ENCODE results near the gene TIRAP. TPM values are rescaled to one million over a fixed set of nuclear protein-coding genes. Genes with fewer than 3 reads are reported as not detected.
A peak's percentile ranks its signal among the peaks of the same experiment; 100 is the strongest.

TIRAP gene
- total and polyA plus RNA-seq, 9 of the 15 experiments (the other 6 are each of a cell fraction or from before 2014, with no cell fraction given), result 0.60 to 8.7 (median 3.7) TPM

- TF ChIP-seq ZNF224 (CRISPR knock-in tag; IDR thresholded peaks at IDR 0.05) (no peak), ZBTB33 (CRISPR knock-in tag; IDR thresholded peaks at IDR 0.05) (no peak), ZNF253 (CRISPR knock-in tag; conservative IDR thresholded peaks at IDR 0.05) (no peak), PHF8 (IDR thresholded peaks at IDR 0.05; ENCODE audit: borderline replicate concordance, low read length) (no peak)
Observed at GRCh38 chr11:126336138-126336541, 53.2 kb downstream of the TIRAP start (continued).

- Histone ChIP-seq H3K4me2 (ENCODE audit: insufficient read depth, low read length) (no peak overlapping the region), H4K20me1 (replicated peaks; ENCODE audit: control insufficient read depth, insufficient read depth, low read length) (no peaks in the 10 kb centered on the region), H3K4me1 (replicated peaks in 1 of 2; ENCODE audit: control insufficient read depth in 2 of 2, insufficient read depth in 2 of 2, low read length in 2 of 2) (peaks cover 0 to 7% of the 10 kb centered on the region in 2 experiments; a peak in 3 of 5 replicates), H3K36me3 (ENCODE audit: control insufficient read depth, insufficient read depth, low read length) (peaks cover 24% of the 10 kb centered on the region; the same call in 1 of the 3 replicates), H2AFZ (ENCODE audit: low read depth, low read length) (no peak overlapping the region), H3K27me3 (ENCODE audit: control insufficient read depth in 2 of 2, insufficient read depth in 2 of 2, low read length in 2 of 2) (no peaks in the 10 kb centered on the region), H3K9me1 (ENCODE audit: control insufficient read depth, insufficient read depth, low read length) (peaks cover 3% of the 10 kb centered on the region), H3K4me3 (no peak overlapping the region), H3K9ac (ENCODE audit: insufficient read depth in 1 of 2, low read depth in 2 of 2, low read length in 2 of 2) (peak overlapping the region in 1 of 2 experiments; percentile 21; a peak in 1 of 4 replicates), H3K27ac (ENCODE audit: extremely low read depth, low read depth, low read length) (no peak overlapping the region), H3K9me3 (replicated peaks; ENCODE audit: control insufficient read depth, insufficient read depth, low read depth, low read length) (no peaks in the 10 kb centered on the region), H3K79me2 (ENCODE audit: control insufficient read depth, insufficient read depth, low read length) (no peaks in the 10 kb centered on the region)
- no TSS peak for BruUV-seq (replicated peaks)
- CTCF ChIA-PET (ENCODE audit: low intra/inter-chr PET ratio), result no interaction called here
- DNase-seq (ENCODE audit: extremely low read depth in 1 of 4, low spot score in 3 of 4) (no peak), FAIRE-seq (no peak), ATAC-seq (no peak)
- peak; percentile 16; the same call in 1 of the 2 replicates for TF ChIP-seq SPI1 (IDR thresholded peaks at IDR 0.05; ENCODE audit: borderline replicate concordance, low read depth, low read length)
- TF ChIP-seq YBX1 (IDR thresholded peaks at IDR 0.05), result no peak
- no peak for TF ChIP-seq RBM34 (IDR thresholded peaks at IDR 0.05; ENCODE audit: borderline replicate concordance, insufficient read depth, low read length)
- TF ChIP-seq POLR2B (IDR thresholded peaks at IDR 0.05; ENCODE audit: low read depth, partially characterized antibody), result no peak
- no peak for TF ChIP-seq E4F1 (CRISPR knock-in tag; IDR thresholded peaks at IDR 0.05; ENCODE audit: borderline replicate concordance)
- WGBS (ENCODE audit: insufficient coverage, low coverage, missing lambda C conversion rate), result 78% methylated on average over 9 of the region's 9 CpGs
- in situ Hi-C loops (cut with MboI) (no loop called here), intact Hi-C loops (cut with micrococcal nuclease) (no loop called here)
- POLR2A ChIA-PET, result interaction anchor here (0.6 to 1.1 kb wide), 2 partner anchors 9 to 138 kb away, joined by 3 to 4 read pairs; no protein-coding TSS in a partner anchor
Observed at GRCh38 chr11:126336671-126337101, 53.8 kb downstream of the TIRAP start.

Data from K562 (cell line).